ENCODE measurements around the gene GSTA4. TPM values are rescaled to one million over a fixed set of nuclear protein-coding genes. Genes with fewer than 3 reads are reported as not detected.

Gene GSTA4
- total RNA-seq, 1 donor from 2014 or later = 10.1 TPM

GRCh38 chr6:52937908-52938307 lies 57.2 kb downstream of the GSTA4 start:
- intact Hi-C loops (cut with DNase I) = no loop called here
- DNase-seq (ENCODE audit: low spot score) = no peak

- no peak for DNase-seq (ENCODE audit: low spot score)
- intact Hi-C loops (cut with DNase I) = no loop called here
Measured at GRCh38 chr6:52933778-52934177, 61.3 kb downstream of the GSTA4 start.

- intact Hi-C loops (cut with DNase I) = no loop called here
- DNase-seq (ENCODE audit: low spot score) = no peak
Measured at GRCh38 chr6:52931351-52931750, 63.7 kb downstream of the GSTA4 start.

GRCh38 chr6:52929321-52930164 lies 65.5 kb downstream of the GSTA4 start:
- no peak for DNase-seq (ENCODE audit: low spot score)
- intact Hi-C loops (cut with DNase I) = no loop called here

Other genes with a start within 250 kb of the GSTA4 start
- not detected for gene GSTA2, start 231.8 kb downstream of the GSTA4 start, total RNA-seq
- gene GSTA1, start 191.5 kb downstream of the GSTA4 start, total RNA-seq = not detected
- not detected for gene GSTA5, start 154.5 kb downstream of the GSTA4 start, total RNA-seq
- not detected for gene GSTA3, start 85.6 kb downstream of the GSTA4 start, total RNA-seq
- gene CILK1, start 66.5 kb upstream of the GSTA4 start, total RNA-seq = 9.7 TPM
- 96.4 TPM for gene FBXO9, start 70.1 kb upstream of the GSTA4 start, total RNA-seq
- not detected for gene GCM1, start 153.6 kb upstream of the GSTA4 start, total RNA-seq